Measurements from ENCODE around the gene PCDHGA7. TPM values are rescaled to one million over a fixed set of nuclear protein-coding genes. Genes with fewer than 3 reads are reported as not detected.
A peak's percentile ranks its signal among the peaks of the same experiment; 100 is the strongest.

Gene PCDHGA7
- total RNA-seq, 1 donor from 2014 or later, result 6.3 TPM

DNA sequence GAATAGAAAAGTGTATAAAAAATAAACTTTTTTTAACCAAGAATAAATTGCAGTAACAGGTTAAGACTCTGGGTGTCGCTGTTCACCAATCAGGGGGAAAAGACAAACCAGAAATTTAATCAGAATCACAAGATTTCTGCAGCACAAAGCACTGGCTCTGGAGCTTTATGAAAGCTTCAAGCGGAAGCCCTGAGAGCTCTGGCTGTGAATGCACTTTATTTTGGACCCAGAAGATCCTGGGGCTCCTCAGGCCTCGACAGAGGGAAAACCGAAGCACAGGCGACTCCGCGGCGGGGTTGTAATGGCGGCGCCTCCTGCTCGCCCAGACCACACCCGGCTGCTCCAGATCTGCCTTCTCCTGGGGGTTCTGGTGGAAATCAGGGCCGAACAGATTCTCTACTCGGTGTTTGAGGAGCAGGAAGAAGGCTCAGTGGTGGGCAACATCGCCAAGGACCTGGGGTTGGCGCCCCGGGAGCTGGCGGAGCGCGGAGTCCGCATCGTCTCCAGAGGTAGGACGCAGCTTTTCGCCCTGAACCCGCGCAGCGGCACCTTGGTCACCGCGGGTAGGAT lies 27.6 kb upstream of the PCDHGA7 start, which contains the start of gene PCDHGA4:
Gene PCDHGA4, plus strand, starts transcription at position 122 of the 570 bp plus-strand sequence. Its CDS starts 87 bp downstream, at position 209.
- peaks cover 4% of the 10 kb centered on the region for H3K27me3 Mint-ChIP-seq (ENCODE audit: unreplicated experiment)
- TF ChIP-seq, protein P1, sequence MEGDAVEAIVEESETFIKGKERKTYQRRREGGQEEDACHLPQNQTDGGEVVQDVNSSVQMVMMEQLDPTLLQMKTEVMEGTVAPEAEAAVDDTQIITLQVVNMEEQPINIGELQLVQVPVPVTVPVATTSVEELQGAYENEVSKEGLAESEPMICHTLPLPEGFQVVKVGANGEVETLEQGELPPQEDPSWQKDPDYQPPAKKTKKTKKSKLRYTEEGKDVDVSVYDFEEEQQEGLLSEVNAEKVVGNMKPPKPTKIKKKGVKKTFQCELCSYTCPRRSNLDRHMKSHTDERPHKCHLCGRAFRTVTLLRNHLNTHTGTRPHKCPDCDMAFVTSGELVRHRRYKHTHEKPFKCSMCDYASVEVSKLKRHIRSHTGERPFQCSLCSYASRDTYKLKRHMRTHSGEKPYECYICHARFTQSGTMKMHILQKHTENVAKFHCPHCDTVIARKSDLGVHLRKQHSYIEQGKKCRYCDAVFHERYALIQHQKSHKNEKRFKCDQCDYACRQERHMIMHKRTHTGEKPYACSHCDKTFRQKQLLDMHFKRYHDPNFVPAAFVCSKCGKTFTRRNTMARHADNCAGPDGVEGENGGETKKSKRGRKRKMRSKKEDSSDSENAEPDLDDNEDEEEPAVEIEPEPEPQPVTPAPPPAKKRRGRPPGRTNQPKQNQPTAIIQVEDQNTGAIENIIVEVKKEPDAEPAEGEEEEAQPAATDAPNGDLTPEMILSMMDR (IDR thresholded peaks at IDR 0.05; ENCODE audit: unreplicated experiment), result peak; percentile 60
- peaks cover 7% of the 10 kb centered on the region for H3K4me1 Mint-ChIP-seq (ENCODE audit: unreplicated experiment)
- H3K27ac Mint-ChIP-seq (ENCODE audit: unreplicated experiment), result no peak within 1 kb of the TSS
- no peak for DNase-seq (ENCODE audit: low spot score)
- H3K36me3 Mint-ChIP-seq (ENCODE audit: low read depth, unreplicated experiment), result peaks cover 45% of the 10 kb centered on the region
- peaks cover 27% of the 10 kb centered on the region for H3K9me3 Mint-ChIP-seq (ENCODE audit: unreplicated experiment)
- peak within 1 kb of the TSS; percentile 51 for H3K4me3 Mint-ChIP-seq (ENCODE audit: unreplicated experiment)

DNA sequence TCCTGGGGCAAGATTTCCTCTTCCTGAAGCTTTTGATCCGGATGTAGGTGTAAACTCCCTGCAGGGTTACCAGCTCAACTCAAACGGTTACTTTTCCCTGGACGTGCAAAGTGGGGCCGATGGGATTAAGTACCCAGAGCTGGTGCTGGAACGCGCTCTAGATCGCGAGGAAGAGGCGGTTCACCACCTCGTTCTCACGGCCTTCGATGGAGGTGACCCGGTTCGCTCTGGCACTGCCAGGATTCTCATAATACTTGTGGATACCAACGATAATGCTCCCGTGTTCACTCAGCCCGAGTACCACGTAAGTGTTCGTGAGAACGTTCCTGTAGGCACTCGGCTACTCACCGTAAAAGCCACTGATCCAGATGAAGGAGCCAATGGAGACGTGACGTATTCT lies 26.9 kb upstream of the PCDHGA7 start:
- no peak for DNase-seq (ENCODE audit: low spot score)
- TF ChIP-seq, protein P1 (IDR thresholded peaks at IDR 0.05; ENCODE audit: unreplicated experiment), result no peak
- H3K4me1 Mint-ChIP-seq (ENCODE audit: unreplicated experiment), result peaks cover 13% of the 10 kb centered on the region
- H3K27me3 Mint-ChIP-seq (ENCODE audit: unreplicated experiment), result peaks cover 5% of the 10 kb centered on the region
- H3K9me3 Mint-ChIP-seq (ENCODE audit: unreplicated experiment), result peaks cover 27% of the 10 kb centered on the region
- peak overlapping the region; percentile 51 for H3K4me3 Mint-ChIP-seq (ENCODE audit: unreplicated experiment)
- no peak overlapping the region for H3K27ac Mint-ChIP-seq (ENCODE audit: unreplicated experiment)
- H3K36me3 Mint-ChIP-seq (ENCODE audit: low read depth, unreplicated experiment), result peaks cover 47% of the 10 kb centered on the region

DNA sequence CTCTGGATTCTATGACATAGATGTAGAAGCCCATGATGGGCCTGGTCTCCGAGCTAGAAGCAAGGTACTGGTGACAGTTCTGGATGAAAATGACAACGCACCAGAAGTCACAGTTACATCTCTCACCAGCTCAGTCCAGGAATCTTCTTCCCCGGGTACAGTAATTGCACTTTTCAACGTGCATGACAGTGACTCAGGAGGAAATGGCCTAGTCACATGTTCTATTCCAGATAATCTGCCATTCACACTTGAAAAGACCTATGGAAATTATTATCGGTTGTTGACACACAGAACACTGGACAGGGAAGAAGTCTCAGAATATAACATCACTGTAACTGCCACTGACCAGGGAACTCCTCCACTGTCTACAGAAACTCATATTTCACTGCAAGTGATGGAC lies 26.4 kb upstream of the PCDHGA7 start:
- peaks cover 32% of the 10 kb centered on the region for H3K9me3 Mint-ChIP-seq (ENCODE audit: unreplicated experiment)
- no peak overlapping the region for H3K27ac Mint-ChIP-seq (ENCODE audit: unreplicated experiment)
- DNase-seq (ENCODE audit: low spot score), result no peak
- peaks cover 15% of the 10 kb centered on the region for H3K4me1 Mint-ChIP-seq (ENCODE audit: unreplicated experiment)
- H3K36me3 Mint-ChIP-seq (ENCODE audit: low read depth, unreplicated experiment), result peaks cover 52% of the 10 kb centered on the region
- H3K4me3 Mint-ChIP-seq (ENCODE audit: unreplicated experiment), result peak overlapping the region; percentile 47
- H3K27me3 Mint-ChIP-seq (ENCODE audit: unreplicated experiment), result peaks cover 8% of the 10 kb centered on the region
- TF ChIP-seq, protein P1 (IDR thresholded peaks at IDR 0.05; ENCODE audit: unreplicated experiment), result no peak

DNA sequence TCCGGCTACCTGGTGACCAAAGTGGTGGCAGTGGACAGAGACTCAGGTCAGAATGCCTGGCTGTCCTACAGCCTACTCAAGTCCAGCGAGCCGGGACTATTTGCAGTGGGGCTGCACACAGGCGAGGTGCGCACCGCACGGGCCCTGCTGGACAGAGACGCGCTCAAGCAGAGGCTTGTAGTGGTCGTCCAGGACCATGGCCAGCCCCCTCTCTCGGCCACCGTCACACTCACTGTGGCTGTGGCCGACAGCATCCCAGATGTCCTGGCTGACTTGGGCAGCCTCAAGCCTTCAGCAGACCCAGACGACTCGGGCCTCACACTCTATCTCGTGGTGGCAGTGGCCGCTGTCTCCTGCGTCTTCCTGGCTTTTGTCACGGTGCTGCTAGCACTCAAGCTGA lies 25.6 kb upstream of the PCDHGA7 start:
- H3K27me3 Mint-ChIP-seq (ENCODE audit: unreplicated experiment), result peaks cover 10% of the 10 kb centered on the region
- TF ChIP-seq, protein P1 (IDR thresholded peaks at IDR 0.05; ENCODE audit: unreplicated experiment), result no peak
- H3K9me3 Mint-ChIP-seq (ENCODE audit: unreplicated experiment), result peaks cover 35% of the 10 kb centered on the region
- peaks cover 55% of the 10 kb centered on the region for H3K36me3 Mint-ChIP-seq (ENCODE audit: low read depth, unreplicated experiment)
- no peak overlapping the region for H3K4me3 Mint-ChIP-seq (ENCODE audit: unreplicated experiment)
- peaks cover 15% of the 10 kb centered on the region for H3K4me1 Mint-ChIP-seq (ENCODE audit: unreplicated experiment)
- H3K27ac Mint-ChIP-seq (ENCODE audit: unreplicated experiment), result no peak overlapping the region
- DNase-seq (ENCODE audit: low spot score), result no peak

DNA sequence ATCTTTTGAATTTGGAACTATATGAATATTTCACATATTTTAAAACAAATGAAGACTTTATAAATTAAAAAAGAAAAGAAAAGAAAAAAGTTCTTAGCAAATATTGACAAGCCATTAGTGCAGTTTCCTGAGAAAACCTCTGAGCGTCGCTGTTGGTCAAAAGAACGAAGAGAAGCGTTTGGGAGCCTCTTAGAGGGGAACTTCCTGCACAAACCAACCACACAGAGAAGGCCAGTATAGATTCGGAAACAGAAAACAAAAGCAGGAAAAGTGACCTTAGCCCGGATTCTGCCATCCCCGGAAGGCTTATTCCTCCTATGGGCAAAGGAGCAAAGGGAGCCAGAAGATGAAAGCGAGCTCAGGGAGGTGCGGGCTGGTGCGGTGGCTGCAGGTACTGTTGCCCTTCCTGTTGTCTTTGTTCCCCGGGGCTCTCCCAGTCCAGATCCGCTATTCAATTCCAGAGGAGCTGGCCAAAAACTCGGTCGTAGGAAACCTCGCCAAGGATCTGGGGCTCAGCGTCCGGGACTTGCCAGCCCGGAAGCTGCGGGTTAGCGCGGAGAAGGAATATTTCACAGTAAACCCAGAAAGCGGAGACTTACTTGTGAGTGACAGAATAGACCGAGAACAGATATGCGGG lies 22.6 kb upstream of the PCDHGA7 start, which contains the start of gene PCDHGB2:
Gene PCDHGB2, plus strand, starts transcription at position 205 of the 637 bp plus-strand sequence. Its CDS starts 142 bp downstream, at position 347.
- peak; percentile 26 for DNase-seq (ENCODE audit: low spot score)
- H3K27ac Mint-ChIP-seq (ENCODE audit: unreplicated experiment), result peak within 1 kb of the TSS; percentile 95
- peak within 1 kb of the TSS; percentile 70 for H3K4me3 Mint-ChIP-seq (ENCODE audit: unreplicated experiment)
- H3K27me3 Mint-ChIP-seq (ENCODE audit: unreplicated experiment), result peaks cover 15% of the 10 kb centered on the region
- H3K9me3 Mint-ChIP-seq (ENCODE audit: unreplicated experiment), result peaks cover 44% of the 10 kb centered on the region
- TF ChIP-seq, protein P1 (IDR thresholded peaks at IDR 0.05; ENCODE audit: unreplicated experiment), result peak; percentile 63
- H3K36me3 Mint-ChIP-seq (ENCODE audit: low read depth, unreplicated experiment), result peaks cover 67% of the 10 kb centered on the region
- H3K4me1 Mint-ChIP-seq (ENCODE audit: unreplicated experiment), result peaks cover 23% of the 10 kb centered on the region

Measured in endothelial cell (in vitro differentiated cells).